ENCODE measurements around the gene SLIT3.
A peak's percentile ranks its signal among the peaks of the same experiment; 100 is the strongest.
"Not testable (repeated sequence)": the region's sequence is repeated elsewhere in the genome, so short reads cannot be mapped to it uniquely, and the experiment has no call there.

Gene SLIT3

GRCh38 chr5:168765551-168766425 lies 535.2 kb downstream of the SLIT3 start:
- DNase-seq (ENCODE audit: low spot score): no peak

DNA sequence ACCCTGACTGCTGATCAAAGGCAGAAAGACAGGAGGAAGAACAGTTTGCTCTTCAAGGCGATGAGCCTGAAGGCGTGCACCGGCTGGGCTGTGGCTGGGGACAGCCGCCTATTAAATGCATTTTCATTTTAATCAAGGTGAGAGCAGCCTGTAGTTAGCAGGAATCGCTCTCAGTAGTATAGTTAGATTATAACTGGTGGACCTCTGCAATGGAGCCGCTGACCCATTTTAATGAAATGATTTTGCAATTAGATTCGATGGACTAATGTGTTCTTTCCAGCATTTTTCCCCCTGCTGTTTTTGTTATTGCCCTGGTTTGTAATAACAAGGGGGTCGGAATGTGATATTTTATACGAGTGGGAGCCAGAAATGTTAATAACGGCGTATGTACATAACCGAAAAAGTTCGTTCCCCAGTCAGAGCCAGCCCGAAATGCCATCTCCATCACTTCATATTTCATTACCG lies 535.8 kb downstream of the SLIT3 start:
- DNase-seq (ENCODE audit: low spot score): no peak

DNA sequence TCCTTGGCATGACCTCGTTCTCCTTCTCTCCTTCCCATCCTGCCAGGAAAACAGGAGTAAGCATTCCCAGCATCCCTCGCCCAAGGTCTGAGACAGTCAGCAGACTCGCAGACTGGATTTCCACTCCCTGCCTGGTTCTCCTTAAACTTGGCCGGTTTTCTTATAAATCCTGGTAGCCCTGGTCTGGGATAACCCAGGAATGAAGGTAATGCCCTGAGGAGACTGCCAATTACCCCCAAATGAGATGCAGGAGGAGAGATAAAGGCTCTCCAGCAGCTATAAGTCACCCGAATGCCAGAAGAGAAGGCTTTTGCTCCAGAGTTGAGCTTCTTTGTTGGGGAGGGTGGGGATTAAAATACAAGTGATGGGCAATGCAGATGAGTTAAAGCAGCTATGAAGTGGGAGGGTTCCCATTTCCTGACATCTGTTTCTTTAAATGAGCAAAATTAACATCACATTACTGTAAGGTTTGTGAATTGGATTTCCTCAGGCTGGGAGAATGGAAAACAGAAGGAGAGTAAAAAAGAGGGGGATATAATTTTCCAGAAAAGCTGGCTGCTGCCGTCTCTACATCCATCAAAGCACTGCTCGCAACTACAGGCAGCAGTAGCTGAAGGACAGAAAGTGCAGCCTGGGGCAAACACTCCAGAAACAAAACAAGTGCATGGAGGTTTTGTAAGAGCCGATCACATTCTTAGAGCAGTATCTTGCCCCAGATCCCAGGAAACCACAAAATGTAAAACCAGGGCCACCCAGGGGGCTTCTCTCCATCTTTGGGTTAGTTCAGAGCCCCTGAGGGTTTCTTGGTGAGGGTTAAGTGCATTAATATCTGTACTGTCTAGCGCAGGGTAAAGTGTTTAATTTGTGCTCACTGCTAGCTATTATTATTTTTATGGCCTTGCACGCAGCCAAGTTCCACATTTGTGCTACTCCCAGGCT lies 544.2 kb downstream of the SLIT3 start:
- no peak for DNase-seq (ENCODE audit: low spot score)

DNA sequence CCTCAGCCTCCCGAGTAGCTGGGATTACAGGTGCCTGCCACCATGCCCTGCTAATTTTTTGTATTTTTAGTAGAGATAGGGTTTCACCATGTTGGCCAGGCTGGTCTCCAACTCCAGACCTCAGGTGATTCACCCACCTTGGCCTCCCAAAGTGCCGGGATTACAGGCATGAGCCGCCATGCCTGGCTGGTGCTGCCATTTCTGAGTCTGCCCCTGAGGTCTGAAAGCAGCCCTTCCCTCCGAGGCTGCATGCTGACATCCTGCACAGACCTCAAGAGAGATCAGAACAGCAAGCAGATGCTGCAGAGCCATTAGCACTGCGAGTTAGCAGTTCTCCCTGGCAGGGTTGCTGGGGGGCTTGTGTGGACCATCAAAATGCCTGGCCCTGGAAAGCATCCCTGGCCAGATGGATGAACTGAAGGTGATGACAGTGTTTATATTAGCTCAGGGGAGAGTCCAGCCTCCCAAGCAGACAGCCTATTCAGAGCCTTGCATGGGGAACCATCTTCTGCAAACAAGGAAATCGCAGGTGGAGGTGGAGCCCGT lies 545.3 kb downstream of the SLIT3 start:
- DNase-seq (ENCODE audit: low spot score): no peak

DNA sequence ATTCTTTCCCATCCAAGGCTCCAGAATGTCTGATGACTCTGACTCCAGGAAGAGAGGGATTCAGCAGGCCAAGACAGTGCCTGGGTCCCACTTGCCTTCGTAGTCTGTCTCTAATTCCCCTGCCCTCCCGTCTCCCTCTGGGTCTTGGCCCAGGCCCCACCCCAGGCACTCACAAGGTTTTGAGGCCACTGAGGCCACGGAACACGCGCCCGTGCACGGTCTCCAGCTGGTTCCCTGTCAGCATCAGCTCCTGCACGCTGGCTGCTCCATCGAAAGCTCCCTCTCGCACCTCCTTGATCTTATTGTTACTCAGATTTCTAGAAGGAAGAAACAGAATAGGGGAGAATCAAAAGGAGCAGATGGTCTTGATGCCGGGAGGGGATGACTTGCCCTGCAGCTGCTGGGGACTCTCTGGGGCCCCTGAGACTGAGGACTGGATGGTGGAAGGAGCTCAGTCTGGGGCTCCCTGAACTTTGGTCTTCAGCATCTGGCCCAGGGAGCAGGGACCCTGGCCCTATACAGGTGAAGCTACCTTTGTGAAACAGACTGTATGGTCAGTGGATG lies 547.2 kb downstream of the SLIT3 start:
- DNase-seq (ENCODE audit: low spot score): no peak

DNA sequence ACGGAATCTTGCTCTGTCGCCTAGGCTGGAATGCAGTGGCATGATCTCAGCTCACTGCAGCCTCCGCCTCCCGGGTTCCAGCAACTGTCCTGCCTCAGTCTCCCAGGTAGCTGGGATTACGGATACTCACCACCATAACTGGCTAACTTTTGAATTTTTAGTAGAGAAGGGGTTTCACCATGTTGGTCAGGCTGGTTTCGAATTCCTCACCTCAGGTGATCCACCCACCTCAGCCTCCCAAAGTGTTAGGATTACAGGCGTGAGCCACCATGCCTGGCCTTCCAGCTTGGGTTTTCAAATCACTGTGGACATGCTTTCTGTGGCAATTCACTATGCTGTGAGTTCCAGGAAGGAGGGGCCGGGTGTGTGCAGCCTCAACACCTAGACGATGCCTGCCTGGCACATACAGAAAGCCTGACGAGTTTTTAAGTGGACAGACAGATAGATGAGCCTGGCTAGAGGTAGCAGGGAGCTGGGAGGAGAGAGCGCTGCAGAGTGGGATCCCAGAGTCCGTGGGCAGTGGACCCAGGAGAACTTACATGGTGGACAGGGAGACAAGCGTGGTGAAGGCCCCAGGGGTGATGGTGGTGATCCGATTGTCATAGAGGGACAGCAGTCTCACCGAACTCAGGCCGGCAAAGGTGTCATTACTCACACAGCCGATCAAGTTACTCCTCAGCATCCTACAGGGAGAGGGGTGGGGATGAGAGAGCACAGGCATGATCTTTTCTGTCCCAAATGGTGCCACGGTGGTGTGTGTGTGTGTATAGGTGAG lies 548.3 kb downstream of the SLIT3 start:
- DNase-seq (ENCODE audit: low spot score): no peak

GRCh38 chr5:168752012-168752411 lies 548.9 kb downstream of the SLIT3 start:
- no peak for DNase-seq (ENCODE audit: low spot score)

- no peak for DNase-seq (ENCODE audit: low spot score)
Measured at GRCh38 chr5:168750926-168751325, 550.0 kb downstream of the SLIT3 start.

GRCh38 chr5:168749391-168750100 lies 551.4 kb downstream of the SLIT3 start:
- no peak for DNase-seq (ENCODE audit: low spot score)

GRCh38 chr5:168747987-168748777 lies 552.8 kb downstream of the SLIT3 start:
- DNase-seq (ENCODE audit: low spot score): peak; percentile 69

DNA sequence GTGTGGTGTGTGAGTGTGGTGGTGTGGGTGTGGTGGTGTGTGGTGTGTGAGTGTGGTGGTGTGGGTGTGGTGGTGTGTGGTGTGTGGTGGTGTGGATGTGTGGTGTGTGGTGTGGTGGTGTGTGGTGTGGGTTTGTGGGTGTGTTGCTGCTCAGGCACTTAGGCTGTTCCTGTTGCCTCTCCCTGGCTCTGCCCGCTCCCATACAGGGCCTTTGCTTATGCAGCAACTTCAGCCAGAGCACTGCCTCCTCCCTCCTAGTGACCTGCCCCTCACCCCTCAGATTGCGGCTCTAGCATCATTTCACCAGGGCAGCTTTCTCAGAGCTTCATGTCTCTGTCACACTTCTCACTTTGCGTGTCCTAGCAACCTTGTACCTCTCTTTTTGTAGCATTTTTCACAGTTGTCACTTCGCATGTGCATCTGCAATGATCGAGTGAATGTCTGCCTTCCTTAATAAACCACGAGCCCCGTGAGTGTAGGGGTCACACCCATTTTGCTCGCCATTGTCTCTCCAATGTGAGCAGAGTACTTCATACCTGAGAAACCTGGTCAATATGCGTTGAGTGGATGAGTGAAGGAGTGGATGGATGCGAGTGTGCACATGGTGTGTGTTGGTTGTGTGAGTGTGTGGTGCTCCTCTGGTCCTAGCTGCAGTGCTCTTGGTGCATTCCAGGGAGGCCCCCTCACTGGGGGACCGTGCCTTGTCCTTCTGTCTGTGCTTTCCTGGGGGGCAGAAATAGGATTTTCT lies 553.9 kb downstream of the SLIT3 start:
- DNase-seq (ENCODE audit: low spot score): no peak

DNA sequence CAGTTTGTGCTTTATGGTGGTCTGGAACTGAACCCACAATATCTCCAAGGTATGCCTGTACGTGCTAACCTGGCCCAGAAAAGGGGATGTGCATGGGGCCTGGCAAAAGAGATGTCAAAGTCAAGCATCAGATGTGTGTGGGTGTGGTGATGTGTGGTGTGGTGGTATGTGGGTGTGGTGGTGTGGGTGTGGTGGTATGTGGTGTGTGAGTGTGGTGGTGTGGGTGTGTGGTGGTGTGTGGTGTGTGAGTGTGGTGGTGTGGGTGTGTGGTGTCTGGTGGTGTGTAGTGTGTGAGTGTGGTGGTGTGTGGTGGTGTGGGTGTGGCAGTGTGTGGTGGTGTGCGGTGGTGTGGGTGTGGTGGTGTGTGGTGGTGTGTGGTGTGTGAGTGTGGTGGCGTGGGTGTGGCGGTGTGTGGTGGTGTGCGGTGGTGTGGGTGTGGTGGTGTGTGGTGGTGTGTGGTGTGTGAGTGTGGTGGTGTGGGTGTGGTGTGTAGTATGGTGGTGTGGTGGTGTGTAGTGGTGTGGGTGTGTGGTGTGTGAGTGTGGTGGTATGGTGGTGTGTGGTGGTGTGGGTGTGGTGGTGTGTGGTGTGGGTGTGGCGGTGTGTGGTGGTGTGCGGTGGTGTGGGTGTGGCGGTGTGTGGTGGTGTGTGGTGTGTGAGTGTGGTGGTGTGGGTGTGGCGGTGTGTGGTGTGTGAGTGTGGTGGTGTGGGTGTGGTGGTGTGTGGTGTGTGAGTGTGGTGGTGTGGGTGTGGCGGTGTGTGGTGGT lies 554.6 kb downstream of the SLIT3 start:
- DNase-seq (ENCODE audit: low spot score): not testable (repeated sequence)

DNA sequence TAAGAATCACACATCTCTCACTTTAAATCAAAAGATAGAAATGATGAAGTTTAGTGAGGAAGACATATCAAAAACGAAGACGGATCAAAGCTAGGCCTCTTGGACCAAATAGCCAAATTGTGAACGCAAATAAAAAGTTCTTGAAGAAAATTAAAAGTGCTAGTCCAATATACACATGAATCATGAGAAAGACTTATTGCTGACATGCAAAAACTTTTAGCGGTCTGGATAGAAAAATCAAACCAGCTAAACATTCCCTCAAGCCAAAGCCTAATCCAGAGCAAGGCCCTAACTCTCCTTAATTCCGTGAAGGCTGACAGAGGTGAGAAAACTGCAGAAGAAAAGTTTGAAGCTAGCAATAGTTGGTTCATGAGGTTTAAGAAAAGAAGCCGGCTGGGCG lies 557.3 kb downstream of the SLIT3 start:
- DNase-seq (ENCODE audit: low spot score): no peak

DNA sequence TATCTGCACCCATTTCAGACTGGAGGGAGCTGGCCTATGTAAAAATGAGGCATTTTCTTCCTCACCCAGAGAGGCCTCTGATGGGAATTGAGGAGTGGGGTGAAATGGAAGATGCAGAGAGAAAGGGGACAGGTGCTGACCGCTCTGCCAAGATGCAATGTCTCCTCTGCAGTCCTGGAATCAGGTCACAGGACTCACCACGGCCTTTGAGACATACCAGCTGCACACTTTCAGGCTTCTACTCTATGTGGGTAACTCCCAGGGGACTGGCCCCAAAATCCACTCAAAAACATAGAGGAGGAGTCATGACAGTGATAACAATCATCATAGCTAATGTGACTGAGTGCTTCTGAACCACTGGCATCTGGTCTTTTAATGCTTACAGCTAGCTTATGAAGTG lies 558.6 kb downstream of the SLIT3 start:
- not testable (repeated sequence) for DNase-seq (ENCODE audit: low spot score)

GRCh38 chr5:168740811-168741213 lies 560.1 kb downstream of the SLIT3 start:
- no peak for DNase-seq (ENCODE audit: low spot score)

GRCh38 chr5:168740092-168740800 lies 560.7 kb downstream of the SLIT3 start:
- DNase-seq (ENCODE audit: low spot score): no peak

DNA sequence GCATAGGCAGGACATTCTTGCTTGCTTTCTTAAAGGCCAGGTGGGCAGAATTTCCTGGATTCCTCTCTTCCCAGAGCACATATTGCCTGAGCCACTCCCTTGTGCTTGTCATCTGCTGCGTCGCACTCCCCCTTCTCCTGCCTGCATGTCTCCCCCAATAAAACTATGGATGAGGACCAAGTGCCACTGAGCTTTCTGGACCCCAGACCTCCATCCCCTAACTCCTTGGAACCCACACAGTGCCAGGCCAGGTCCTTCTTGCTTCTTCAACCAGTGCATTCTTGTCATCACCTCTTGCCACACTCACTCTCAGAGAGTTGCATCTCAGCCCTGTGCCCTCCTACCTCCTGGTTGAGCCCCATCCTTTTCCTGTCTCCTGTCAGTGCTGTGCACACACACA lies 563.9 kb downstream of the SLIT3 start:
- DNase-seq (ENCODE audit: low spot score): no peak
